Activated T-helper 1 cell treated with anti-CD3 and anti-CD28 coated beads, Interleukin-12 subunit alpha, Interleukin-12 subunit beta, Interleukin-2, Interleukin-4 antibody, amounts not matched to agents 30 ng/mL and 10 ng/mL and 1 ng/mL, durations not matched to agents 14 hours and 24 hours and 36 hours (primary cell): Measurements from ENCODE around the gene ABRACL. TPM values are rescaled to one million over a fixed set of nuclear protein-coding genes. Genes with fewer than 3 reads are reported as not detected.
"Not testable (repeated sequence)": the region's sequence is repeated elsewhere in the genome, so short reads cannot be mapped to it uniquely, and the experiment has no call there.

Source experiments
- DNase-seq: peaks from one replicate; pipeline ENCODE4 v3.0.0; 2021; ENCODE audit warnings: low spot score
- H3K27ac Mint-ChIP-seq: one replicate; pipeline ENCODE4 v1.8.0; 2021; ENCODE audit warnings: mild to moderate bottlenecking, mixed read lengths
- H3K27me3 Mint-ChIP-seq: one replicate; pipeline ENCODE4 v1.8.0; 2022; ENCODE audit warnings: mild to moderate bottlenecking, moderate library complexity, mixed read lengths; ENCODE audit not compliant: insufficient read depth
- H3K36me3 Mint-ChIP-seq: one replicate; pipeline ENCODE4 v1.8.0; 2021; ENCODE audit warnings: low read depth, mixed read lengths
- H3K4me1 Mint-ChIP-seq: one replicate; pipeline ENCODE4 v1.8.0; 2021; ENCODE audit warnings: low read depth, mixed read lengths
- H3K4me3 Mint-ChIP-seq: one replicate; pipeline ENCODE4 v1.8.0; 2021; ENCODE audit warnings: mild to moderate bottlenecking, moderate library complexity, mixed read lengths
- H3K9me3 Mint-ChIP-seq: one replicate; pipeline ENCODE4 v1.8.0; 2021; ENCODE audit warnings: mixed read lengths
- intact Hi-C: fragments of 100-400 bp; cut with micrococcal nuclease; formaldehyde crosslinking; loops from one replicate; pipeline ENCODE4 v1.15.1; 2024
- total RNA-seq: library from RNA; stranded (reverse); gene quantifications from 2 replicates; pipeline ENCODE4 v1.2.3, GENCODE V29; 2022

Gene ABRACL
- total RNA-seq, 1 donor from 2014 or later, result 129 TPM

DNA sequence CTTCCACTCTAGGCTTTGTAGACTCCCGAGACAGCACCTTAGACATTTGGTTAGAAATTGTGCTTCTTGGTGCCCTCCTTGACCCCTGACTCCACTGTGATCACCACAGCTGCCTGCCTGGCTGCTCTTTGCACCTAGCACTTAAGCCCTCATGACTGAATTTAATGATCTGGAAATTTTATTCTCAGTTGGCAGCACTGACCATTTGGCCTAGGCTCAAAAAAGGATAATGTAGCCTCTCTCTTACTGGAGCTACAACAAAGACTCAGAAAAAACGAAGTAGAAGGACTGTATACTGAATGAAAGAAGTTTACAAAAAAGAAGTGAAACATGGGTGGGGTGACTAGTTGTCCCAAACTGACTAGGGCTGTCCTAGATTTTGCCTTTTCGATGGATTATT is 11.3 kb upstream of the ABRACL start:
- Mint-ChIP-seq H3K27ac (no peak overlapping the region), H3K4me1 (no peaks in the 10 kb centered on the region), H3K9me3 (no peaks in the 10 kb centered on the region), H3K36me3 (peaks cover 1% of the 10 kb centered on the region), H3K27me3 (peaks cover 6% of the 10 kb centered on the region), H3K4me3 (no peak overlapping the region)
- DNase-seq, result no peak
- intact Hi-C loops, result no loop called here

GRCh38 chr6:139019722-139020121 is 8.8 kb upstream of the ABRACL start:
- Mint-ChIP-seq H3K4me1 (no peaks in the 10 kb centered on the region), H3K27ac (no peak overlapping the region), H3K4me3 (no peak overlapping the region), H3K36me3 (peaks cover 1% of the 10 kb centered on the region), H3K27me3 (peaks cover 2% of the 10 kb centered on the region), H3K9me3 (no peaks in the 10 kb centered on the region)
- no peak for DNase-seq
- intact Hi-C loops, result no loop called here

- intact Hi-C loops, result no loop called here
- no peak for DNase-seq
- Mint-ChIP-seq H3K36me3 (peaks cover 1% of the 10 kb centered on the region), H3K9me3 (no peaks in the 10 kb centered on the region), H3K27me3 (no peaks in the 10 kb centered on the region), H3K4me1 (no peaks in the 10 kb centered on the region), H3K4me3 (no peak overlapping the region), H3K27ac (no peak overlapping the region)
Observed at GRCh38 chr6:139020689-139021088, 7.9 kb upstream of the ABRACL start.

GRCh38 chr6:139025416-139025815 is 3.1 kb upstream of the ABRACL start:
- intact Hi-C loops, result loop anchor here (5.0 kb wide), 2 partner anchors 102 to 333 kb away; no protein-coding TSS in a partner anchor
- peaks cover 15% of the 10 kb centered on the region for H3K4me1 Mint-ChIP-seq
- not testable (repeated sequence) for H3K27me3 Mint-ChIP-seq, H3K36me3 Mint-ChIP-seq, H3K27ac Mint-ChIP-seq, DNase-seq, H3K9me3 Mint-ChIP-seq, H3K4me3 Mint-ChIP-seq

GRCh38 chr6:139027620-139028182 is 844 bp upstream of the ABRACL start:
- intact Hi-C loops, result loop anchor here (1.0 to 5.0 kb wide), 12 partner anchors 39 to 347 kb away; partner anchors contain the start of genes CCDC28A, CITED2, REPS1 and TXLNB
- H3K4me3 Mint-ChIP-seq, result peak overlapping the region; percentile 93
- H3K27ac Mint-ChIP-seq, result peak overlapping the region; percentile 82
- no peaks in the 10 kb centered on the region for H3K9me3 Mint-ChIP-seq
- no peaks in the 10 kb centered on the region for H3K27me3 Mint-ChIP-seq
- H3K36me3 Mint-ChIP-seq, result peaks cover 2% of the 10 kb centered on the region
- peak; percentile 7 for DNase-seq
- H3K4me1 Mint-ChIP-seq, result peaks cover 20% of the 10 kb centered on the region

DNA sequence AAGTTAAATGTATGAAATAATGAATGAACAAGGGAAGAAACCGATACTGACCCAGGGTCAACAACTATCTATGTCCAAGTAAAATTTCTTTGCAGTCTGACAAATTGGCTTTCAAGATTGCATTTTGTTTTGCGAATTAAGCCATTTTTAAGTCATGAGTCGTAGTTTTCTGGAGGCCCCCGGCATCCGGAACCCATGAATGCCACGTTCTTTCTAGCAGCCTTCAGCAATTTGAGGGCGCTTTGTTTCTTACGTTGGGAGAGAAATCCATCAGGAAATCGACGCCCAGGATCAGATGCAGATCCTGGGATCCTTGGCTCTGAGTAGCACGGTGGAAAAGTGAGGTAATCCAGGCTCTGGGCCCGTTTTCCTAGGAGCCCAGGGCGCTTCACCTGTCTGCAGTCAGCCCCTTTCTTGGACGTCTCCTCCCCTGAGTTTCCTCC is 309 bp upstream of the ABRACL start:
- DNase-seq, result no peak
- intact Hi-C loops, result loop anchor here (1.0 to 5.0 kb wide), 12 partner anchors 40 to 347 kb away; partner anchors contain the start of genes CCDC28A, CITED2, REPS1 and TXLNB
- Mint-ChIP-seq H3K27me3 (no peaks in the 10 kb centered on the region), H3K4me3 (peak overlapping the region; percentile 93), H3K4me1 (peaks cover 23% of the 10 kb centered on the region), H3K36me3 (peaks cover 4% of the 10 kb centered on the region), H3K27ac (peak overlapping the region; percentile 82), H3K9me3 (no peaks in the 10 kb centered on the region)

- H3K27ac Mint-ChIP-seq, result no peak overlapping the region
- peaks cover 33% of the 10 kb centered on the region for H3K4me1 Mint-ChIP-seq
- no peaks in the 10 kb centered on the region for H3K27me3 Mint-ChIP-seq
- no peak overlapping the region for H3K4me3 Mint-ChIP-seq
- peak; percentile 22 for DNase-seq
- intact Hi-C loops, result loop anchor here (1.0 to 5.0 kb wide), 9 partner anchors 71 to 345 kb away; partner anchors contain the start of genes CITED2 and TXLNB
- peaks cover 13% of the 10 kb centered on the region for H3K36me3 Mint-ChIP-seq
- no peaks in the 10 kb centered on the region for H3K9me3 Mint-ChIP-seq
Observed at GRCh38 chr6:139029470-139030227, 1.1 kb downstream of the ABRACL start.

- no peak overlapping the region for H3K4me3 Mint-ChIP-seq
Observed at GRCh38 chr6:139030228-139030963, 1.9 kb downstream of the ABRACL start.

DNA sequence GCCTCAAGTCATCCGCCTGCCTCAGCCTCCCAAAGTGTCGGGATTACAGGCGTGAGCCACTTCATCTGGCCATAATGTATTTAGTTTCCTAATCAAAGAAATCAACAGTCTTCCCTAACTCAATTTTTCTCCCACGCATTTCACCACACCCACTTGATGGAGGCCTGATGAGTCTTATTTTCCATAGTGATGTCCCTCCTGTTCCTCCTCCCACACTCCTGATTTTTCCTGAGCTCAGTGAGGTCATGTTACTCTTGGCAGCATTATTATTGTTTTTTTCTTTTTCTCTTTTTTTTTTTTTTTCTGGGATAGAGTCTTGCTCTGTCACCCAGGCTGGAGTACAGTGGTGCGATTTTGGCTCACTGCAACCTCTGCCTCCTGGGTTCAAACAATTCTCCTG is 8.9 kb downstream of the ABRACL start:
- peak overlapping the region; percentile 20 for H3K4me3 Mint-ChIP-seq
- H3K27me3 Mint-ChIP-seq, result no peaks in the 10 kb centered on the region
- peak overlapping the region; percentile 88 for H3K27ac Mint-ChIP-seq
- no peak for DNase-seq
- no peaks in the 10 kb centered on the region for H3K9me3 Mint-ChIP-seq
- peaks cover 50% of the 10 kb centered on the region for H3K36me3 Mint-ChIP-seq
- H3K4me1 Mint-ChIP-seq, result peaks cover 25% of the 10 kb centered on the region
- intact Hi-C loops, result no loop called here

More at GRCh38 chr6:139030228-139030963, 1.9 kb downstream of the ABRACL start:
- intact Hi-C loops, result no loop called here
- Mint-ChIP-seq H3K4me1 (peaks cover 33% of the 10 kb centered on the region), H3K9me3 (no peaks in the 10 kb centered on the region), H3K27ac (no peak overlapping the region), H3K36me3 (peaks cover 17% of the 10 kb centered on the region), H3K27me3 (no peaks in the 10 kb centered on the region)
- DNase-seq, result no peak

- intact Hi-C loops, result no loop called here
- Mint-ChIP-seq H3K9me3 (no peaks in the 10 kb centered on the region), H3K36me3 (peaks cover 29% of the 10 kb centered on the region), H3K27me3 (no peaks in the 10 kb centered on the region), H3K4me1 (no peaks in the 10 kb centered on the region), H3K4me3 (no peak overlapping the region), H3K27ac (no peak overlapping the region)
- no peak for DNase-seq
Observed at GRCh38 chr6:139044250-139044649, 15.7 kb downstream of the ABRACL start.

- Mint-ChIP-seq H3K4me3 (no peak overlapping the region), H3K27ac (no peak overlapping the region), H3K9me3 (no peaks in the 10 kb centered on the region), H3K36me3 (peaks cover 14% of the 10 kb centered on the region), H3K27me3 (peaks cover 1% of the 10 kb centered on the region), H3K4me1 (no peaks in the 10 kb centered on the region)
- intact Hi-C loops, result no loop called here
- DNase-seq, result no peak
Observed at GRCh38 chr6:139047677-139048076, 19.1 kb downstream of the ABRACL start.

- H3K4me1 Mint-ChIP-seq, intact Hi-C loops, H3K27ac Mint-ChIP-seq, DNase-seq, H3K36me3 Mint-ChIP-seq, H3K4me3 Mint-ChIP-seq, H3K9me3 Mint-ChIP-seq, H3K27me3 Mint-ChIP-seq: not testable (repeated sequence)
Observed at GRCh38 chr6:139048912-139049311, 20.4 kb downstream of the ABRACL start.
